A549 (cell line): ENCODE measurements around the gene NFATC2. TPM values are rescaled to one million over a fixed set of nuclear protein-coding genes. Genes with fewer than 3 reads are reported as not detected.

ENCODE experiments used
- ATAC-seq, 2 experiments: fragments of 200-7000 bp in 1 of 2; fragments of >200 bp in 1 of 2; cut with Nextera tagmentation in 1 of 2; cut with Tn5 transposase in 1 of 2; 3 replicates each; pipeline versions ENCODE4 v1.8.0 to v1.9.1; 2018 to 2020; ENCODE audit warnings: mild to moderate bottlenecking in 1 of 2, moderate library complexity in 1 of 2
- CTCF ChIA-PET: fragments of 300-600 bp; sonication (Branson Sonifier 250); formaldehyde crosslinking; extraction: SDS; loops from one replicate; lab custom pipeline; 2021; ENCODE audit warnings: antibody characterized with exemption, inconsistent platforms; lab: Yijun Ruan, JAX
- POLR2A ChIA-PET: fragments of 350-600 bp; formaldehyde crosslinking; extraction: SDS; loops from one replicate; lab custom pipeline; 2021; ENCODE audit warnings: antibody characterized with exemption, inconsistent platforms; lab: Yijun Ruan, JAX
- DNase-seq, 2 experiments: peaks; one replicate each; pipeline versions ENCODE4 v3.0.0 to v3.0.0-alpha.2; 2011 to 2016; ENCODE audit warnings: low read depth in 1 of 2, low spot score in 1 of 2
- FAIRE-seq: peaks from 2 replicates; lab custom pipeline; 2011; peaks lifted over from hg19 to GRCh38; lab: Jason Lieb, UNC
- H3K27ac ChIP-seq, 2 experiments: fragments of >200 bp; sonication (Bioruptor Twin); formaldehyde crosslinking; 3 replicates each; pipeline ENCODE4 v1.5.1; 2016 to 2017
- H3K4me1 ChIP-seq: fragments of >200 bp; sonication (Bioruptor Twin); formaldehyde crosslinking; 3 replicates; pipeline ENCODE4 v1.6.1; 2016
- H3K4me2 ChIP-seq: fragments of >200 bp; sonication (Bioruptor Twin); formaldehyde crosslinking; 3 replicates; pipeline ENCODE4 v1.6.1; 2016
- H3K4me3 ChIP-seq: fragments of >200 bp; sonication (Bioruptor Twin); formaldehyde crosslinking; 3 replicates; pipeline ENCODE4 v1.5.1; 2016
- H3K9me3 ChIP-seq: fragments of >200 bp; sonication (Bioruptor Twin); formaldehyde crosslinking; 3 replicates; pipeline ENCODE4 v1.6.1; 2016
- BHLHE40 ChIP-seq: IDR thresholded peaks from 2 replicates; pipeline ENCODE4 v1.6.1; 2012; ENCODE audit warnings: low read depth, low read length, inconsistent platforms
- CBX2 ChIP-seq: fragments of 200-600 bp; sonication (generic); IDR thresholded peaks from 2 replicates; pipeline ENCODE4 v1.6.1; 2016; ENCODE audit warnings: low read depth, mild to moderate bottlenecking, borderline replicate concordance
- CEBPB ChIP-seq, 2 experiments: fragments of >200 bp in 1 of 2; sonication (Bioruptor Twin) in 1 of 2; formaldehyde crosslinking in 1 of 2; IDR thresholded peaks; 2 replicates each; pipeline ENCODE4 v1.6.1; 2012 to 2016
- EHF ChIP-seq: fragments of 250-450 bp; sonication (Bioruptor Pico); IDR thresholded peaks from 2 replicates; pipeline ENCODE4 v1.5.0; 2020; ENCODE audit warnings: mild to moderate bottlenecking
- FOSL2 ChIP-seq, 2 experiments: fragments of 450-650 bp in 1 of 2; fragments of >200 bp in 1 of 2; sonication (Bioruptor Twin) in 1 of 2; formaldehyde crosslinking; IDR thresholded peaks; 2 replicates each; pipeline versions ENCODE4 v1.5.0 to v1.6.1; 2016 to 2020; ENCODE audit warnings: mild to moderate bottlenecking in 1 of 2, moderate library complexity in 1 of 2
- FOXS1 ChIP-seq: fragments of 250-450 bp; sonication (Bioruptor Pico); IDR thresholded peaks from 2 replicates; pipeline ENCODE4 v1.5.0; 2020; ENCODE audit warnings: mild to moderate bottlenecking, moderate library complexity
- GATA3 ChIP-seq: IDR thresholded peaks from 2 replicates; pipeline ENCODE4 v1.6.1; 2012; ENCODE audit warnings: borderline replicate concordance
- HOXA7 ChIP-seq: fragments of 250-450 bp; sonication (Bioruptor Pico); IDR thresholded peaks from 2 replicates; pipeline ENCODE4 v1.5.0; 2020; ENCODE audit warnings: mild to moderate bottlenecking, moderate library complexity
- HOXB5 ChIP-seq: fragments of 250-450 bp; sonication (Bioruptor Pico); IDR thresholded peaks from 2 replicates; pipeline ENCODE4 v1.5.0; 2020; ENCODE audit warnings: mild to moderate bottlenecking, moderate library complexity
- JUNB ChIP-seq: fragments of >200 bp; sonication (Bioruptor Twin); formaldehyde crosslinking; IDR thresholded peaks from 2 replicates; pipeline ENCODE4 v1.6.1; 2016
- KDM1A ChIP-seq: fragments of 200-600 bp; sonication (generic); IDR thresholded peaks from 2 replicates; pipeline ENCODE4 v1.6.1; 2016; ENCODE audit warnings: low read depth, mild to moderate bottlenecking
- MAFK ChIP-seq: fragments of 450-650 bp; IDR thresholded peaks from 2 replicates; pipeline ENCODE4 v1.6.1; 2014; ENCODE audit not compliant: partially characterized antibody
- MYC ChIP-seq: IDR thresholded peaks from 2 replicates; pipeline ENCODE4 v1.6.1; 2012; ENCODE audit warnings: mild to moderate bottlenecking, inconsistent platforms, low read length, improper control_type of control experiment, borderline replicate concordance
- NPAS2 ChIP-seq: fragments of 250-450 bp; sonication (Bioruptor Pico); IDR thresholded peaks from 2 replicates; pipeline ENCODE4 v1.8.0; 2022; ENCODE audit warnings: mild to moderate bottlenecking, moderate library complexity, borderline replicate concordance
- PHF8 ChIP-seq: fragments of 200-600 bp; sonication (generic); IDR thresholded peaks from 2 replicates; pipeline ENCODE4 v1.6.1; 2016; ENCODE audit warnings: low read depth, mild to moderate bottlenecking, antibody characterized with exemption, moderate library complexity, borderline replicate concordance
- RCOR1 ChIP-seq: fragments of 150-350 bp; IDR thresholded peaks from 2 replicates; pipeline ENCODE4 v1.6.1; 2014; ENCODE audit warnings: antibody characterized with exemption, low read length, low read depth
- RFX5 ChIP-seq: fragments of 450-650 bp; IDR thresholded peaks from 2 replicates; pipeline ENCODE4 v1.7.1; 2014; ENCODE audit warnings: antibody characterized with exemption, mild to moderate bottlenecking, moderate library complexity
- SREBF2 ChIP-seq: fragments of 450-650 bp; IDR thresholded peaks from 2 replicates; pipeline ENCODE4 v1.6.1; 2014; ENCODE audit warnings: mild to moderate bottlenecking, moderate library complexity
- TP53 ChIP-seq: fragments of 250-450 bp; sonication (Bioruptor Pico); IDR thresholded peaks from 2 replicates; pipeline ENCODE4 v1.5.0; 2021; ENCODE audit warnings: mild to moderate bottlenecking, moderate library complexity
- USF2 ChIP-seq: fragments of 450-650 bp; IDR thresholded peaks from 2 replicates; pipeline ENCODE4 v1.6.1; 2014; ENCODE audit warnings: antibody characterized with exemption
- ZC3H11A ChIP-seq: fragments of 450-650 bp; IDR thresholded peaks from 2 replicates; pipeline ENCODE4 v1.6.1; 2014; ENCODE audit warnings: antibody characterized with exemption, mild to moderate bottlenecking
- WGBS: methylation state at CpG from one replicate; pipeline ENCODE4 v1.1.6; 2017; ENCODE audit errors: missing lambda C conversion rate; 5-methylcytosine and 5-hydroxymethylcytosine counted together
- polyA plus RNA-seq, 4 experiments: library from polyadenylated mRNA; depleted of rRNA in 3 of 4; stranded (reverse); fragments of >200 nt; fragmentation: RNase III in 1 of 4; extraction: RNeasy Plus Mini Kit Qiagen cat#74134 plus additional on column Dnase treatment in 1 of 4; gene quantifications; 2 replicates in 3 of 4; 3 replicates in 1 of 4; pipeline ENCODE4 v1.2.3, GENCODE V29; 2011 to 2017
- TF ChIP-seq, protein P1 (sequence below): IDR thresholded peaks from 2 replicates; pipeline ENCODE4 v1.6.1; 2012
- TF ChIP-seq, protein P2 (sequence below): fragments of >200 bp; sonication (Bioruptor Twin); formaldehyde crosslinking; IDR thresholded peaks from 2 replicates; pipeline ENCODE4 v1.6.1; 2016
- TF ChIP-seq, protein P3 (sequence below): fragments of 150-350 bp; IDR thresholded peaks from 2 replicates; pipeline ENCODE4 v1.6.1; 2014; ENCODE audit warnings: low read depth, mild to moderate bottlenecking, low read length
- TF ChIP-seq, protein P4 (sequence below): fragments of 250-450 bp; sonication (Bioruptor Pico); IDR thresholded peaks from 2 replicates; pipeline ENCODE4 v1.5.0; 2021; ENCODE audit warnings: mild to moderate bottlenecking, moderate library complexity, borderline replicate concordance

Gene NFATC2
- polyA plus RNA-seq, 2 of the 4 experiments (the other 2 are of a cell fraction): 0.75 to 1.6 TPM

DNA sequence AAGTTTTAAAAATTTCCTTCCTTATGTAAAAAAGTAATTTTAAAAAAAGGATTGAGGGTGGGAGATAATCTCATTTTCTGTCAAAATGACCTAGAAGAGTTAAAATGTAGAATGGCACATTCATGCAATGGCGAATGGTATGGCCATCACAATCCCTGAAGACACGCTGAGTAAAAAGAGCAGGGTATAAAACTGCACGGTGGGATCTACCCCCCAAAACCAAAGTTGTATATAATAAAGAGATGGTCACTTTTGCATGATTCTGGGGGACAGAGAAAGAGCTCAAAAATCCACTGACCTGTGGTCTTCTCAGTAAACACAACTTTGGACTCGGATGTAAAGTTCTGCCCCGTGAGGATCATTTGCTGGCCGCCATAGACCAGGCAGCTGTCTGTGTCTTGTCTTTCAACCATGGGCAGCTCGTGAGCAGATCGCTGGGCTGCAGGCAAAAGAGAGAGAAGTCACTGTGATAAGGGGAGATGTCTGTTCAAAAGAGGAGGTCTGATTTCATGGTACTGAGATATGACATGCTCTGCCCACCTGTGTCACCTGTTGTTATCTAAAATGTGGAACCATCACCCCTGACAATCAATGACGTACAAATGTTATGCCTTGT lies 88.2 kb downstream of the NFATC2 start:
- no peak overlapping the region for H3K4me2 ChIP-seq
- ATAC-seq: no peak
- CTCF ChIA-PET: interaction anchor here (0.6 to 2.7 kb wide), 5 partner anchors 36 to 466 kb away, joined by 3 to 11 read pairs (median 4); no protein-coding TSS in a partner anchor
- peaks cover 32% of the 10 kb centered on the region for H3K4me1 ChIP-seq
- H3K27ac ChIP-seq: no peak overlapping the region
- H3K4me3 ChIP-seq: no peak overlapping the region
- WGBS: 89% methylated on average over 9 of the region's 9 CpGs
- TF ChIP-seq JUNB (no peak), HOXA7 (CRISPR knock-in tag) (no peak), CEBPB (IDR thresholded peaks at IDR 0.05) (no peak), CBX2 (no peak), GATA3 (no peak), NPAS2 (CRISPR knock-in tag) (no peak), SREBF2 (no peak), HOXB5 (CRISPR knock-in tag) (no peak), BHLHE40 (no peak), RCOR1 (no peak), TP53 (CRISPR knock-in tag) (no peak), FOXS1 (CRISPR knock-in tag) (no peak), EHF (CRISPR knock-in tag) (no peak), USF2 (no peak), MYC (no peak), RFX5 (no peak)
- TF ChIP-seq, protein P1, sequence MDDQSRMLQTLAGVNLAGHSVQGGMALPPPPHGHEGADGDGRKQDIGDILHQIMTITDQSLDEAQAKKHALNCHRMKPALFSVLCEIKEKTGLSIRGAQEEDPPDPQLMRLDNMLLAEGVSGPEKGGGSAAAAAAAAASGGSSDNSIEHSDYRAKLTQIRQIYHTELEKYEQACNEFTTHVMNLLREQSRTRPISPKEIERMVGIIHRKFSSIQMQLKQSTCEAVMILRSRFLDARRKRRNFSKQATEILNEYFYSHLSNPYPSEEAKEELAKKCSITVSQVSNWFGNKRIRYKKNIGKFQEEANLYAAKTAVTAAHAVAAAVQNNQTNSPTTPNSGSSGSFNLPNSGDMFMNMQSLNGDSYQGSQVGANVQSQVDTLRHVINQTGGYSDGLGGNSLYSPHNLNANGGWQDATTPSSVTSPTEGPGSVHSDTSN: no peak
- TF ChIP-seq, protein P2, sequence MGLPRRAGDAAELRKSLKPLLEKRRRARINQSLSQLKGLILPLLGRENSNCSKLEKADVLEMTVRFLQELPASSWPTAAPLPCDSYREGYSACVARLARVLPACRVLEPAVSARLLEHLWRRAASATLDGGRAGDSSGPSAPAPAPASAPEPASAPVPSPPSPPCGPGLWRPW: no peak
- TF ChIP-seq, protein P3, sequence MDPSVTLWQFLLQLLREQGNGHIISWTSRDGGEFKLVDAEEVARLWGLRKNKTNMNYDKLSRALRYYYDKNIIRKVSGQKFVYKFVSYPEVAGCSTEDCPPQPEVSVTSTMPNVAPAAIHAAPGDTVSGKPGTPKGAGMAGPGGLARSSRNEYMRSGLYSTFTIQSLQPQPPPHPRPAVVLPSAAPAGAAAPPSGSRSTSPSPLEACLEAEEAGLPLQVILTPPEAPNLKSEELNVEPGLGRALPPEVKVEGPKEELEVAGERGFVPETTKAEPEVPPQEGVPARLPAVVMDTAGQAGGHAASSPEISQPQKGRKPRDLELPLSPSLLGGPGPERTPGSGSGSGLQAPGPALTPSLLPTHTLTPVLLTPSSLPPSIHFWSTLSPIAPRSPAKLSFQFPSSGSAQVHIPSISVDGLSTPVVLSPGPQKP: no peak
- TF ChIP-seq, all 56 proteins: peak for 0
- peaks cover 12% of the 10 kb centered on the region for H3K9me3 ChIP-seq
- POLR2A ChIA-PET: no interaction called here
- no peak for FAIRE-seq
- no peak for DNase-seq

- no peak overlapping the region for H3K27ac ChIP-seq
- WGBS: 87% methylated on average over 13 of the region's 13 CpGs
- CTCF ChIA-PET: interaction anchor here (1.7 kb wide), 1 partner anchor 130 kb away, joined by 4 read pairs; no protein-coding TSS in a partner anchor
- TF ChIP-seq USF2 (no peak), BHLHE40 (no peak), FOSL2 (IDR thresholded peaks at IDR 0.05) (no peak), FOSL2 (CRISPR knock-in tag; IDR thresholded peaks at IDR 0.05) (no peak), MAFK (no peak), KDM1A (no peak), PHF8 (no peak), ZC3H11A (no peak), TP53 (CRISPR knock-in tag) (no peak), RCOR1 (no peak)
- TF ChIP-seq, protein P2: no peak
- TF ChIP-seq, protein P4, sequence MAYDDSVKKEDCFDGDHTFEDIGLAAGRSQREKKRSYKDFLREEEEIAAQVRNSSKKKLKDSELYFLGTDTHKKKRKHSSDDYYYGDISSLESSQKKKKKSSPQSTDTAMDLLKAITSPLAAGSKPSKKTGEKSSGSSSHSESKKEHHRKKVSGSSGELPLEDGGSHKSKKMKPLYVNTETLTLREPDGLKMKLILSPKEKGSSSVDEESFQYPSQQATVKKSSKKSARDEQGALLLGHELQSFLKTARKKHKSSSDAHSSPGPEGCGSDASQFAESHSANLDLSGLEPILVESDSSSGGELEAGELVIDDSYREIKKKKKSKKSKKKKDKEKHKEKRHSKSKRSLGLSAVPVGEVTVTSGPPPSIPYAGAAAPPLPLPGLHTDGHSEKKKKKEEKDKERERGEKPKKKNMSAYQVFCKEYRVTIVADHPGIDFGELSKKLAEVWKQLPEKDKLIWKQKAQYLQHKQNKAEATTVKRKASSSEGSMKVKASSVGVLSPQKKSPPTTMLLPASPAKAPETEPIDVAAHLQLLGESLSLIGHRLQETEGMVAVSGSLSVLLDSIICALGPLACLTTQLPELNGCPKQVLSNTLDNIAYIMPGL (CRISPR knock-in tag): no peak
- FAIRE-seq (no peak), DNase-seq (no peak), ATAC-seq (no peak)
- H3K4me2 ChIP-seq: no peak overlapping the region
- POLR2A ChIA-PET: no interaction called here
- peaks cover 12% of the 10 kb centered on the region for H3K9me3 ChIP-seq
- no peak overlapping the region for H3K4me3 ChIP-seq
- peaks cover 43% of the 10 kb centered on the region for H3K4me1 ChIP-seq
Measured at GRCh38 chr20:51452734-51453365, 89.7 kb downstream of the NFATC2 start.
